Measurements from ENCODE around the gene RAP1GDS1.
"Not testable (repeated sequence)": the region's sequence is repeated elsewhere in the genome, so short reads cannot be mapped to it uniquely, and the experiment has no call there.

Gene RAP1GDS1

GRCh38 chr4:98399915-98400314 is 138.7 kb downstream of the RAP1GDS1 start:
- TF ChIP-seq POLR2A (IDR thresholded peaks at IDR 0.05; ENCODE audit: low read length) = no peak
- TF ChIP-seq GATA1 (IDR thresholded peaks at IDR 0.05; ENCODE audit: low read depth, low read length) = no peak
- peak in 1 of 2 experiments; percentile 13 for DNase-seq

DNA sequence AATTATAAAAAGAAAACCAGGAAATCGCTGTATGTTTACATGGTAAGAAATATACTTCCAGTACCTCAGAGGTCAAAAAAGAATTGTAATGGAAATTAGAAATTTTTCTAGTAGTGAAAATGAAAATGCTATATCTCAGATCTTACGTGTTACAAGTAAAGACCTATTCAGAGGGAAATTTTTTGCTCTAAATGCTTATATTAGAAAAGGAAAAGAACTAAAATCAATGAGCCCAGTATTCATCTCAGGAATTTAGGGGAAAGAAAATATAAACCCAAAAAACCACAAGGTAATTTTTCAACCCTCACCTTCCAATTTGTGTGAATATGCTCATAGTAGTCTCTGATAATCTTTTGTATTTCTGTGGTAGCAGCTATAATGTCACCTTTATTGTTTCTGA is 145.6 kb downstream of the RAP1GDS1 start:
- DNase-seq = no peak
- TF ChIP-seq POLR2A (IDR thresholded peaks at IDR 0.05; ENCODE audit: low read length) (no peak), GATA1 (IDR thresholded peaks at IDR 0.05; ENCODE audit: low read depth, low read length) (no peak)

DNA sequence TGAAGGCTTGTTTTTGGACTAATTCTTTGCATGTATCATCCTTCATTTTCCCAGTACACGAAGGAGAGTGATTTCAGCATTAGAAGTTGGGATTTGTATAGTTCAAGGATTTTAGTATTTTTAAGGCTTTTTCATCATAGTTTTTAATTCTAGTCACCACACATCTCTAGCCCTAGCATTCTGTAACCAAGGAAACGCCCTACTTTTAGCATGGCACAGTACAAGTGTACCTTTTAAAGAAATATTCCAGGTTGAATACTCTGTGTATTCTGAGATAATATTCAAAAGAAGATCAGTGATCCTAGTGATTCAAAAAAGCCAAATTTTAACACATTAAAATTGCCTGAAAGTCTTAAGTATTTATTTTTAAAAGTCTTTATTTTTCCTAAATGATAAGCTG is 150.5 kb downstream of the RAP1GDS1 start:
- TF ChIP-seq GATA1 (IDR thresholded peaks at IDR 0.05; ENCODE audit: low read depth, low read length) (no peak), POLR2A (IDR thresholded peaks at IDR 0.05; ENCODE audit: low read length) (no peak)
- DNase-seq = no peak

DNA sequence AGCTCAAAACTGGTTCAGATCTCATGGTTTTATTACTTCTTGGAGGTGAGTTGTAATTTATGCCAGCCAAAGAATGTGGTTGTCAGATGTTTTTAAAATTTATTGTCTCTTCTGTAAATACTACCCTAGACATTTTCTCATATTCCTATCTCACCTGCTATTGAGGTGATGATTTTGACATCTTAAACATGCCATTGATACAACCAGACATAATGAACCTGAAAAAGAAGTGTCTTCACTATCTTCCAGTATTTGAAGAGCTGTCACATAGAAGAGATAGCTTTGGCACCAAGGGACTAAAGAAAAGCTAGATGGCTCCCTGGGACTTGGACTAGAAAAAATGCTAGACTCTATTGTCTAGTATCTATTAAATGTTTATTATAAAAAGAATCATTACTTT is 155.7 kb downstream of the RAP1GDS1 start:
- no peak for TF ChIP-seq POLR2A (IDR thresholded peaks at IDR 0.05; ENCODE audit: low read length)
- no peak for TF ChIP-seq GATA1 (IDR thresholded peaks at IDR 0.05; ENCODE audit: low read depth, low read length)
- DNase-seq = no peak

DNA sequence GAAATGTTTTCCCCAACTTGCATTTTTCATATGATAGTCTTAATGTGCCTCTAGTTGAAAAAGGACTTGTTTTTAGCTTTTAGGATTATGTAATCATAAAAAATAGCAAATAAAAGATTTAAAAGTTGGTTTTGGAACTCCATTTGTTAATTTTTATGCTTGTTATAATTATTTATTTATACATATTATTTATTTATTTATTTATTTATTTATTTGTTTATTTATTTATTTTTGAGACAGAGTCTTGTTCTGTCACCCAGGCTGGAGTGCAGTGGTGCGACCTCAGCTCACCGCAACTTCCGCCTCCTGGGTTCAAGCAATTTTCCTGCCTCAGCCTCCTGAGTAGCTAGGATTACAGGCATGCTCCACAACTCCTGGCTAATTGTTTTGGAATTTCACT is 159.0 kb downstream of the RAP1GDS1 start:
- DNase-seq = not testable (repeated sequence)

DNA sequence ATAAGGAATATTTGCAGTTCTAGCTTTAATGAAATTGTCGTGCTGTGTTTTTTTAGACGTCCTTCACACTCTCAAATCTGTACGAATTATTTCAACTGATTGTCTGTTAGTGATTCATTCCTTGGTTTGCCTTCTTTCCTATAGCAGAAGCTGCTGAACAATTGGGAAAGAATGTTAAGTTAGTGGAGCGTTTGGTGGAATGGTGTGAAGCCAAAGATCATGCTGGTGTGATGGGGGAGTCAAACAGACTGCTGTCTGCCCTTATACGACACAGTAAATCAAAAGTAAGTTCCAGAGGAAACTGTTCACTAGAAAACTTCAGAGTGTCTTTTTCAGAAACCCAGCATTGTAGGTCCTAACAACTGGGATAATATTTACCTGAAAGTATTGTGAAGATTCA is 159.9 kb downstream of the RAP1GDS1 start:
- no peak for TF ChIP-seq POLR2A (IDR thresholded peaks at IDR 0.05; ENCODE audit: low read length)
- no peak for DNase-seq

DNA sequence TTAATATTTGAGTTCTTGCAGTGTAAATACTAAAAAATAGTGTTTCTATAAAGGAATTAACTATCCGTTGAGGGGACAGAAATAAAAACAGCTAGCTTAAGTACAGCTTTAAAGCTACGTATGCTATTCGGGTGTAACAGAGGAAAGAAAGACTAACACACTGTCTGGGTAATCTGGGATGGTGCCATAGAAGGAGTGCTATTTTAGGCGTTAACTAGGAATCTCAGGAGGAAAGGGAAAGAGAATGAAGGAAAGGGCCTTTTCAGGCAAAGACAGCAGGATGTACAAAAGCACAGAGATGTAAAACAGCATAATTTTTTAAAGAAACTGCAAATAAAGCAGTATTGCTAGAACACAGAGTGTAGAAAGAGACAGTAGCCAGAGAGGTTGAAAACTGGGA is 161.8 kb downstream of the RAP1GDS1 start:
- no peak for TF ChIP-seq GATA1 (IDR thresholded peaks at IDR 0.05; ENCODE audit: low read depth, low read length)
- no peak for TF ChIP-seq POLR2A (IDR thresholded peaks at IDR 0.05; ENCODE audit: low read length)
- DNase-seq = no peak

DNA sequence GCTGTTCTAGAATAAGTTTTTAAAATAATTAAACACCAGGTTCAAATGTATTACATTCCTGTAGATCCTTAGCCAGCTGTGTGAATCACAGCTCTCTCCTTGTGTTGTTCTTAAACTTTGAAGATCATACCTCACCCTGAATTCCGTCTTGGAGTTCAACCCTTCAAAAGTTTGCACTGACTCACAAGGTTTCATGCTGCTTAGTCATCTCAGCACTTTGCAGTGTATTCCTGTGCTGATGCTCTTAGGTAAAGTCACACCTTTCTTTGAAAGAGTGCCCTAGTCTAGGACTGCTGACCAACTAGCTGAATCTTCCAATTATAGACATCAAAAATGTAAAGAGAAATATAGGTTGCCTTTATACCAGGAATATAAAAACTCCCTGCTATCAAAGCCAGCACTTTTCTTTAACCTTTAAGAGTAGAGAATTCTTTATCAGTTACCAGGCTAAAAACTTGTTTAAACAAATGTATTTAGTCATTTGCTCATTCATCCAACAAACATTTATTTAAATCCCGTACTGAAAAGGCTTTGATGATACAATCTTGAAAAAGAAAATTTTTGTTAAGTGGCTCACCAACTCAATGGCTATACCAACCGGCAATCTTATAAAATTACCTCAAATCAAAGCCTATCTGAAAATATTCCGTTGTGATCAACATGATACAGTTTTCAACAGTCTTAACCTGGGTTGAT is 169.7 kb downstream of the RAP1GDS1 start:
- DNase-seq = no peak
- TF ChIP-seq POLR2A (IDR thresholded peaks at IDR 0.05; ENCODE audit: low read length) (no peak), GATA1 (IDR thresholded peaks at IDR 0.05; ENCODE audit: low read depth, low read length) (no peak)

DNA sequence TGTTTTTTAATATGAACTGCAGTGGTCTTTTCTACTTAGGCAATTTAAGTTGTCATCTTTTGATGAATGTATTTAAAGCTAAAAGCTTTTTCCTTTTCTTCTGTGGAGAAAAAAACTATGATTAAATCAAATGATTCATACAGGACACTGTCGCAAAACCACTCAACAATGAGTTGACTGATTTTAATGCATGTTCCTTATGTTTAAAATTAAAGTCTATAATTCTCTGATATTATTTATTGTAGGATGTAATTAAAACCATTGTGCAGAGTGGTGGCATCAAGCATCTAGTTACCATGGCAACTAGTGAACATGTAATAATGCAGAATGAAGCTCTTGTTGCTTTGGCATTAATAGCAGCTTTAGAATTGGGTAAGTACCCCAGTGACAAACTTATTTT is 172.5 kb downstream of the RAP1GDS1 start:
- DNase-seq = no peak
- TF ChIP-seq POLR2A (IDR thresholded peaks at IDR 0.05; ENCODE audit: low read length) (no peak), GATA1 (IDR thresholded peaks at IDR 0.05; ENCODE audit: low read depth, low read length) (no peak)

DNA sequence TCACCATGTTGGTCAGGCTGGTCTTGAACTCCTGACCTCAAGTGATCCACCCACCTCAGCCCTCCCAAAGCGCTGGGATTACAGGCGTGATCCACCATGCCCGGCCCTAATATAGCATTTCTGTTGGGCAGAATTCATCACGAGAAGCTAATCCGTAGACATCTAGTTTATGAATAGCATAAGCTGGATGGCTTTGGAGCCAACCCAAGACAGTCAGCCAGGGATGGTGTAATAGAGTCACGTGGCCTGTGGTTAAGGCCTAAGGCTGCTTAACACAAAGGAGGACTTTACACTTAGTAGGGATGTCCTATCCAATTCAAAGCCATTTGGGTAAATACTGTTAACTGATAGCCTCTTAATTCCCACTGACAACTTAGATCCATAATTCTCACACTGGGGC is 173.6 kb downstream of the RAP1GDS1 start:
- TF ChIP-seq POLR2A (IDR thresholded peaks at IDR 0.05; ENCODE audit: low read length) = no peak
- no peak for TF ChIP-seq GATA1 (IDR thresholded peaks at IDR 0.05; ENCODE audit: low read depth, low read length)
- no peak for DNase-seq

DNA sequence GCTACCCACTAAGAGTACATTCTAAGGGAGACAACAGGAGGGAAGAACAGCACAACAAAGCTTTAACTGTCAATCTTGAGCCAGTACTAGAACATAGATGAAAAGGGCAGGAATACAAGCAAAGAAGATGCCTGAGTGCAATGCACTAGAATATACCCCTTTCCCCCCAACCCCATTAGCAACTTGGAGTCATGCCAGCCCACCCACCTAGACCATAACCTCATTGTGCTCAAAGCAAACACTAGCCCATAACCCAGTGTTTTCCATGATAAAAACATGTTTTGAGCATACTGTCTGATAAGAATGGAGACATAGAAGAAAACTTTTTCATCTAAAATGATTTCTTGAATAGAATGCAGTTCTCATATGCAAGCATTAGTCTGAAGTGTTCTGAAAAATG is 183.2 kb downstream of the RAP1GDS1 start:
- DNase-seq = no peak
- TF ChIP-seq POLR2A (IDR thresholded peaks at IDR 0.05; ENCODE audit: low read length) (no peak), GATA1 (IDR thresholded peaks at IDR 0.05; ENCODE audit: low read depth, low read length) (no peak)

DNA sequence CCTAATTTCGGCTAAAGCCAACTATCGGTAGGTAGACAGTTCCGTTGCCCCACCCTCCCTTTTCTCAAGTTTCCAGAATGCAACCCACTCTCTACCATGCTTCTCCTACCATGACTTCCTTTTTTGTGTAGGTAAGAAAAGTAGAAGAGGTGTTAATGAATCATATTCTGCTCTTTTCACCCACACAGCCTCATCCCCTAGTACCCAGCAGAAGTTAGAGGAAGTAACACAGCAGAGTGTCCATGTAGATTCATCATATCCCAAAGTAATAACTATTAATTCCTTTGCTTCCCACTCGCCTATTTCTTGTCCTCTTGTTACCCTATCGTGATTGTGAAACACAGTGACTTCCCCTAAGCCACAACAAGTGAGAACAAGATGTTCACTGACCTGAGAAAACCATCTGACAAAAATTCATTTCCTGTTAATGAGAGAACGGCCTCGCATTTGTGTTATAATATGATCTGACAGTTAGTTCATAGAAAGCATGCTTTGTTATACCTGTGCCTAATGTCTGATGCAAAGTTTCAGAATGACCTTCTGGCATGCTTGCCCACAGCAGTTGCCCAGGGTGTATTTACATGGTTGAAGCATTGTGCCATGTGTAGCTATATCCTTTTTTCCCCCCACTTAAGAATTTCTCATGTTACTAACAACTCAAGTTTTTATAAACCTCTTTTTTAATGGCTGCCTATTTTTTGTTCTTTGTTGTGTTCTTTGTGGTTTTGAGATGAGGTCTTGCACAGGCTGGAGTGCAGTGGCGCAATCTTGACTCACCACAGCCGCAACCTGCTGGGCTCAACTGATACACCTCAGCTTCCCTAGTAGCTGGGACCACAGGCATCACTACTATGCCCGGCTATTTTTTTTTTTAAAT is 185.6 kb downstream of the RAP1GDS1 start:
- no peak for DNase-seq

GRCh38 chr4:98447648-98448047 is 186.5 kb downstream of the RAP1GDS1 start:
- no peak for TF ChIP-seq GATA1 (IDR thresholded peaks at IDR 0.05; ENCODE audit: low read depth, low read length)
- TF ChIP-seq POLR2A (IDR thresholded peaks at IDR 0.05; ENCODE audit: low read length) = no peak

More for the DNA sequence above, 185.6 kb downstream of the RAP1GDS1 start:
- TF ChIP-seq GATA1 (IDR thresholded peaks at IDR 0.05; ENCODE audit: low read depth, low read length) (no peak), POLR2A (IDR thresholded peaks at IDR 0.05; ENCODE audit: low read length) (no peak)

DNA sequence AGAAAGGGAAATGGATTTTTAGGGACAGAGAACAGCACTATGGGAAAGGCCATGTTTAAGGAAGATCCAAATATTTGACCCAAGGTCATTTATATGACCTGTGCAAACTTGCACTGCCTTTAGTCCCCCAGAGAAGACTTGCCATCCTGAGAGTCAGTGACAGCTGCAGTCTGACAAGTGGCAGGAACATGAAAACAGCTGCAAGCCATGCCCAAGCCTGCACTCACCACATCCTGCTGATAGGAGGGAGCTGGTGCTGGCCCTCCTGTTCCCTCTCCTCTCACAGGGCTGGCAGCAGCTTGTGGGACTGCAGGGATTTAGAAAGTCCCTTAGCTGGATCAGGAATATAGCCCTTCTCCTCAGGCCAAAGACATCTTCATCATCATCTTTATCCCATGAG is 187.7 kb downstream of the RAP1GDS1 start:
- DNase-seq = no peak
- TF ChIP-seq POLR2A (IDR thresholded peaks at IDR 0.05; ENCODE audit: low read length) (no peak), GATA1 (IDR thresholded peaks at IDR 0.05; ENCODE audit: low read depth, low read length) (no peak)

More at GRCh38 chr4:98447648-98448047, 186.5 kb downstream of the RAP1GDS1 start:
- peak; percentile 15 to 19 for DNase-seq

DNA sequence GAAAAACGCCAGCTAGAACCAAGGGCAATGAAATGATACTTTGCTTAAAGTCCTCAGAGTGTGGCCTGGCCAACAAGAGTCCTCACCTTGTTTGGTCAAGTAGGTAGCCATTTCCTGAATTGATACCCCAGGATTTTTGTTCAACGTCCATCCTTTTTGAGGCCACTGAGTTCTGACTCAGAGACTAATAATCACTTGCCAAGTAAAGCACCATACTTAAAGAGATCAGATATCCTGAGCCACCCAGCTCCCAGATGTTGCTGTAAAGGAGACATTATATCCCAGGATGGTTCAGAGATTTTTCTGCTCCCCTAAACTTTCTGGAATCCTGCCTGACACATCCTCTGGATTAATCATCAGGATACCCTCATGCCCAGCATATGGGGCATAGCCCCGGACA is 190.9 kb downstream of the RAP1GDS1 start:
- TF ChIP-seq GATA1 (IDR thresholded peaks at IDR 0.05; ENCODE audit: low read depth, low read length) (no peak), POLR2A (IDR thresholded peaks at IDR 0.05; ENCODE audit: low read length) (no peak)
- no peak for DNase-seq

- not testable (repeated sequence) for DNase-seq
Measured at GRCh38 chr4:98457422-98457821, 196.2 kb downstream of the RAP1GDS1 start.

DNA sequence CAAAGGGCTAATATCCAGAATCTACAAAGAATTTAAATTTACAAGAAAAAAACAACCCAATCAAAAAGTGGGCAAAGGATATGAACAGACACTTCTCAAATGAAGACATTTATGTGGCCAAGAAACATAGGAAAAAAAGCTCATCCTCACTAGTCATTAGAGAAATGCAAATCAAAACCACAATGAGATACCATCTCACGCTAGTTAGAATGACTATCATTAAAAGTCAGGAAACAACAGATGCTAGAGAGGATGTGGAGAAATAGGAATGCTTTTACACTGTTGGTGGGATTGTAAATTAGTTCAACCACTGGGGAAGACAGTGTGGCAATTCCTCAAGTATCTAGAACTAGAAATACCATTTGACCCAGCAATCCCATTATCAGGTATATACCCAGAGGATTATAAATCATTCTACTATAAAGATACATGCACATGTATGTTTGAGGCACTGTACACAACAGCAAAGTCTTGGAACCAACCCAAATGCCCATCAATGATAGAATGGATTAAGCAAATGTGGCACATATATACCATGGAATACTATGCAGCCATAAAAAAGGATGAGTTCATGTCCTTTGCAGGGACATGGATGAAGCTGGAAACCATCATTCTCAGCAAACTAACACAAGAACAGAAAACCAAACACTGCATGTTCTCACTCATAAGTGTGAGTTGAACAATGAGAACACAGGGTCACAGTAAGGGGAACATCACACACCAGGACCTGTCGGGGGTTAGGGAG is 200.1 kb downstream of the RAP1GDS1 start:
- DNase-seq = not testable (repeated sequence)
